ENCODE measurements around the gene PPP1R11.

- no peak for TF ChIP-seq CTCF (IDR thresholded peaks at IDR 0.05)
- no peak for TF ChIP-seq POLR2A (IDR thresholded peaks at IDR 0.05; ENCODE audit: low read depth)
Observed at GRCh38 chr6:30035784-30036183, 31.2 kb upstream of the PPP1R11 start.

All from esophagus muscularis mucosa (tissue), 3 donors.